GM12864 (cell line): ENCODE data around the gene P2RX1.
A peak's percentile ranks its signal among the peaks of the same experiment; 100 is the strongest.

ENCODE experiments used
- DNase-seq: peaks from one replicate; pipeline ENCODE4 v3.0.0-alpha.2; 2011; ENCODE audit warnings: low read depth
- H3K4me3 ChIP-seq: 2 replicates; pipeline ENCODE4 v1.5.1; 2011; ENCODE audit warnings: mild to moderate bottlenecking, low read depth, low read length, control low read depth
- CTCF ChIP-seq: IDR thresholded peaks from 2 replicates; pipeline ENCODE4 v1.5.1; 2011; ENCODE audit warnings: low read depth, mild to moderate bottlenecking, moderate library complexity, low read length, control low read depth, inconsistent platforms; ENCODE audit errors: missing control alignments

The P2RX1 gene

GRCh38 chr17:3944485-3945388 lies 28.5 kb upstream of the P2RX1 start:
- DNase-seq: no peak
- no peak for TF ChIP-seq CTCF
- H3K4me3 ChIP-seq: no peak overlapping the region

DNA sequence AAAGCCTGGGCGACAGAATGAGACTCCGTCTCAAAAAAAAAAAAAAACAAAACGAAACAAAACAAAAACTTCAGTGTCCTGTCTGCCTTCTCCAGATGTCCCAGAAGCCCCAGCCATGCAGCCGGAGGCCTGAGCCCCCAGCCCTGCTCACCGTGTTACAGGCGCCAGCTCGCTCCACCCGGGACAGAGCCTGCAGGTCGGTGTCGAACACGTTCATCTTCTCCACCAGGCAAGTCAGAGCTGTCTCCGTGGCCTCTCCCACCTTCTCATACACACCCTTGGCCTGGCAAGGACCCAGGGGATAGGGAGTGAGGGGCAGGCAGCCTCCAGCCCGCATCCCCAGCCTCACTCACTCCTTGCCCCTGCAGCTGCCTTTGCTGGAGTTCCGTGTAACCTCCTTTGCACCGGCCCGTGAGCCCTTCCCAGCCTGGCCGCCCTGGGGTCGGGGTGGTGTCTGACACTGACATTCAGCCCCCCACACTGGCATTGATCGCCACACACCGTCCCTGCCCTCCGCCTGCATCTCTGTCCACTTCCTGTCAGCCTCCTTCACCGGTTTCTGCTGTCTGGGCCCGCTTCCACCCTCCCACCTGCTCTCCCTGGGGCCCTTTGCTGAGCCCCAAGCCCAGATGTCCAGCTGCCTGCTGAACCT lies 27.1 kb upstream of the P2RX1 start:
- no peak overlapping the region for H3K4me3 ChIP-seq
- DNase-seq: no peak
- no peak for TF ChIP-seq CTCF

DNA sequence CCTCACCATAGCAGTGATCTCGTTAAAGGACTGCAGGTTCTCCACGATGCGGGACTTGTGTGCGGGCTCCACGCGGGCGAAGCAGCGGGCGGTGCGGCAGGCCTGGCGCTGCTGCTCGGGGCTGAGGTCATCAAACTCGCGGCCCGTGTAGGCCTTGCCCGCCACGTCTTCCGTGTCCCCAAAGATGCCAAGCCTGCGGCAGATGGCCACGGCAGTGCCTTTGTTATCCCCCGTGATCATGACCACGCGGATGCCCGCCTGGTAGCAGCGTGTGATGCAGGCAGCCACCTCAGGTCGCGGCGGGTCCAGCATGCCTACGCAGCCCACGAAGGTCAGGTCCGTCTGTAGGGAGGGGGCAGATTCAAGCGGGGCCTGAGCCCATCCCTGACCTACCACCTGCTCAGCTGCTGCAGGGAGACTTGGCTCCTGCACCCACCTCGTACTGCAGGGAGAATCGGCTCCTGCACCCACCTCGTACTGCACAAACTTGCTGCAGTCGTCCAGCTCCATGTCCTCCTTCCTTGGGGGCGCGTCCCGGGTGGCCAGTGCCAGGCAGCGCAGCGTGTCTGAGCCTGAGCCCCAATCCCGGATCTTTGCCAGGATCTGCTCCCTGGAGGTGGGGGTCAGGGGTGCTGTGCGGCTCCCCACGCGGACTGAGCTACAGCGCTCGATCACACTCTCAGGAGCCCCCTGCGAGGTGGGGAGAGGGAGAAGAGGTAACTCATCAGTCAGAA lies 24.9 kb upstream of the P2RX1 start:
- TF ChIP-seq CTCF: no peak
- no peak for DNase-seq
- H3K4me3 ChIP-seq: no peak overlapping the region

GRCh38 chr17:3937359-3937758 lies 21.1 kb upstream of the P2RX1 start:
- no peak for DNase-seq
- no peak for TF ChIP-seq CTCF
- H3K4me3 ChIP-seq: no peak overlapping the region

DNA sequence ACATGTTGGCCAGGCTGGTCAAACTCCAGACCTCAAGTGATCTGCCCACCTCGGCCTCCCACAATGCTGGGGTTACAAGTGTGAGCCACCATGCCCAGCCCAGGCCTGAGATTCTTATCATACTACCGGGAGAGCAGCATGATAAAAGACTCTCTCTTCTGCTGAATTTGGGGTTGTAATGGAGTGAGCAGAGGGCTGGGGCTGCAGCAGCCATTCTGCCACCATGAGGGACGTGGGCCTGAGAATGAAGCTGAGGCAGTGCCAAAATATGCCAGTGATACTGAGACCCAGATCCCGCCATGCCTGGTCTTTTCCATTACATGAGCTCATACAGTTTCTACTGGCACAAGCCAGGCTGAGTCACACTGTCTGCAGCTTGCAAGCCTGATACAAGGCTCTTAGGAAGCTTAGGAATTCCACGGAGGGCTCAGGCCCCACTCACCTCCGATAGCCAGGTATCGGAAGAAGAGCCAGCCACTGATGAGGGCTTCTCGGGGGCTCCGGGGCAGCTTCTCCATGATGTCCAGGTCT lies 19.6 kb upstream of the P2RX1 start:
- DNase-seq: no peak
- no peak for TF ChIP-seq CTCF
- no peak overlapping the region for H3K4me3 ChIP-seq

GRCh38 chr17:3935140-3935542 lies 18.9 kb upstream of the P2RX1 start:
- TF ChIP-seq CTCF: peak; percentile 54
- no peak for DNase-seq

More at GRCh38 chr17:3935140-3935542, 18.9 kb upstream of the P2RX1 start:
- H3K4me3 ChIP-seq: no peak overlapping the region
